ENCODE results near the gene PHKB. TPM values are rescaled to one million over a fixed set of nuclear protein-coding genes. Genes with fewer than 3 reads are reported as not detected.

Gene PHKB
- total RNA-seq, 1 donor from 2014 or later = 194 TPM

- DNase-seq (ENCODE audit: low spot score in 2 of 2) (no peak), FAIRE-seq (no peak)
These were observed 258.6 kb downstream of the PHKB start for GRCh38 chr16:47719713-47720112.

DNA sequence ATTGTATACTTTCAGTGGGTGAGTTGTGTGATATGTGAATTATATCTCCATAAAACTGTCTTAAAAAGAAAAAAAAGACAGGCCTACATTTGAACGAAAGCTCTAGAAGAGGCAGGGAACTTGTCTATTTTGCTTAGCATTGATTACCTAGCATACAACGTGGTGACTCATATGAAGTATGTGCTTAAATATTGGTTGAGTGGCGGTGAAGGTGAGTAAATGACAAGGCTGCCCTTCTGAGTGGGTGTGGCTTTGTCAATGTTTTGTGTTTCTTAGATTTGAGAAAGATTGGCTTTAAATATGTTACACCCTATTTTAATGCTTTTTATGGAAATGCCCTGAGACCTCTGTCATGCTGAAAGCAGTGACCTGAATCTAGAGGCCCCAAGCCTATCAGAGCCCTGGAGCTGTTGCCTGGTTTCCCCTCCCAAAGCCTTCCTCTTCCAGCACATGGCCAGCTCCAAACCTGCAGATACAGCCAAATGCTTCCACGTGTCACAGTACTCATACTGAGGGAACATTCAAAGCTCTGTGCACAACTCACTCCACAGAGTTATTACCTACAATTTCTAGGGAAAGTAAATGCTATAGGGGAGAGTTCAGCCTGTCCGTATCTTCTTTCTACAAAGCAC, 260.0 kb downstream of the PHKB start:
- no peak for FAIRE-seq
- DNase-seq (ENCODE audit: low spot score in 2 of 2) = no peak

GRCh38 chr16:47722046-47722445, 260.9 kb downstream of the PHKB start:
- FAIRE-seq = no peak
- no peak for DNase-seq (ENCODE audit: low spot score in 2 of 2)

DNA sequence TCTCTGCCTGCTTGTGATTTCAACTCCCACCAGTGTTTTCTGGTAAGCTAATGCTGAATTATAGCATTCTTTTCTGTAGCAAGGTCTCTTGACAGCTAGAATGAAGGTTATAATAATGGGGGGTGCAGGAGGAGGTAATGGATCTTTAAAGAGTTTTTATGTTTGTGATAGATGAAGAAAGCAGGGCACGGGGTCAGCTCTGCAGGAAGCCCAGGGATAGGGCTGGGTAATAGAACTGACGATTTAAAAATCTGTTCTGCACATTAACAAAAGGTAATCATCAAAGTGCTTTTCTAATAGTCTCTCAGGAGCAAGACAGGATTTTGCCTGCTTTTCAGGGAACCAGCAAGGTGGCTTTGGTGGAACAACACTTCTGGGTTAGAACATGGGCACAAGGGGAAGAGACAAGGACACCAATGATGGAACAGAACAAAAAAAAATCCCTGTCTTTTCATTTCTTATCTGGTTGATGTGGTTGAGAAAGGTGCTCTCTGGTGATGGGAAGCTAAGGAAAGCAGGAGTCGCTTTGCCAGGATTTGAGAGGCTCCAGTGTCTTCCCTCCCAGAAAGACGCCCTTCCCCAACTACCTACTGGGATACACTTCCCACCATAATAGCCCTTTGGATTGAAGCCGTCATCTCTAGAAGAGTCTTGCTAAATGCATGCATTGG, 263.1 kb downstream of the PHKB start:
- FAIRE-seq (no peak), DNase-seq (ENCODE audit: low spot score in 2 of 2) (no peak)

DNA sequence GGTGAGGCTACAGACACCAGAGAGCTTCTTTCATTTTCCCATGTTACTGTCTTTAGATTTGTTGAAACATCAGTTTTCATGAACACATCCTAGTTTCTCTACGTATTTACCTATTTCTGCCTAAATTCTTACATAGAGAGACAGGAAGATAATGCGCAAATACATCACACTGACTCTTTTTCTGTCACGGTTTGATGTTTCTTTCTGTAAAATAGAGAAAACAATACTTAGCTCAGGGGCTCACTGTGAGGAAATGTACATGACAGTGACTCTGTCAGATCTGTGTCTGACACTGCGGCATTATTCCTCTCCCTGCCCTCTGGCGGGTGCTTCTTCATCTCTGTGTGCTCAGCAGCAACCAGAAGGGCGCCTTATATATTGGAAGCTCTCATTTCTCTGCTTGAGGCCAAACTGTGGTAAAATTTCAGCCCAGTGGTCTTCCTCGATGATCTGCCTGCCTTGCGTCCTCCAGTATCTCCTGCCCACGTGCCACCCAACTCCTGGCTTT, 264.1 kb downstream of the PHKB start:
- FAIRE-seq (no peak), DNase-seq (ENCODE audit: low spot score in 2 of 2) (no peak)

GRCh38 chr16:47726031-47726675, 265.0 kb downstream of the PHKB start:
- FAIRE-seq (no peak), DNase-seq (ENCODE audit: low spot score in 2 of 2) (no peak)

DNA sequence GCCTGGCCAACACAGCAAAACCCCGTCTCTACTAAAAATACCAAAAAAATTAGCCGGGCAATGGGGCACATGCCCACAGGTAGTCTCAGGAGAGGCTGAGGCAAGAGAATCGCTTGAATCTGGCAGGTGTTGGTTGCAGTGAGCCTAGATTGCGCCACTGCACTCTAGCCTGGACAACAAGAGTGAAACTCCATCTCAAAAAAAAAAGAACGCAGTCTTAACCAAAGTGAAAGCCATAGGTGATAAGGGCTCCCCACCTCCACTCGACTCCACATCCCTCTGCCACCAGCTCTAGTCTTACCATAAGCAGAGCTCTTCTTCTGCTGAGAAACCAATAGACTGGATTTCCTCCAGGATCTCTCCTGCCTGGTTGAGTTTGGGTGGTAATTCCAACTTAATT, 266.0 kb downstream of the PHKB start:
- DNase-seq (ENCODE audit: low spot score in 2 of 2) (no peak), FAIRE-seq (no peak)

DNA sequence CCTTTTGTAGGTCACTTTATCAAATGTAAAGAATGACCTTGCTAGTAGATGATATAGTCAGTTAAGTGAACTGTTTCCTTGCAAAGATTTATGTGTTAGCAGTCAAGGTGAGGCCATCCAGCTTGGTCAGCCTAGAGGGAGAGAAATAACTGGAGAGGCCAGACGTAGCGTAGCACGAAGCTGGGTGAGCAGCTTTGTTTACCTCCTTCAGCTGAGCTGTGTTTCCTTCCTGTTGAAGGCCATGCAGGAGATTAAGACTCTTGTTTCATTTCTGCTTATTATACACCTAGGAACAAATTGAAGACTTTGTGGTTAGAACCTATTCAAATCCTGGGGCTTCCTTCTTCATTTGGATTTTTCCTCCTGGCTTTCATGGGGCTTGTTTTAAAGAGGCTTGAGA, 267.1 kb downstream of the PHKB start:
- FAIRE-seq (no peak), DNase-seq (ENCODE audit: low spot score in 2 of 2) (no peak)

GRCh38 chr16:47729701-47730100, 268.6 kb downstream of the PHKB start:
- no peak for FAIRE-seq
- DNase-seq (ENCODE audit: low spot score in 2 of 2) = no peak

GRCh38 chr16:47731252-47731651, 270.1 kb downstream of the PHKB start:
- DNase-seq (ENCODE audit: low spot score in 2 of 2) (no peak), FAIRE-seq (no peak)

DNA sequence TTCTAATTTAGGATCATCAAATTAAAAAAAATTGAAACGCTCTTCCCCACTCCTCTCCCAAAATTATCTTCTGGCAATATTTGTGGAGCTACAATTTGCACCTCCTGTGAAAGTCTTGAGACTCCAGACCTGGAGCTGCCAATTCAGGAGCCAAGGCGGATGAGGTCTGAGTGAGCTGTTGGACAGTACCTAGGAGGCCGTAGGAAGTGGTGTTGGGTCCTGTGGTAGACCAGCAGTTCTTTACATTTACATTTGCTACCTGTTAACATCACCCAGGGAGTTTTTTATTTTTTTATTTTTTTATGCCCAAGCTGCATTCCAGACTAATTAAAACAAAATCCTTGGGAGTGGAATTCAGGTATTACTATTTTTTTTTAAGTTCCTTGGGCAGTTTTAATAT, 271.0 kb downstream of the PHKB start:
- no peak for FAIRE-seq

GRCh38 chr16:47732523-47733111, 271.5 kb downstream of the PHKB start:
- DNase-seq (ENCODE audit: low spot score in 2 of 2) (no peak), FAIRE-seq (no peak)

More for the DNA sequence above, 271.0 kb downstream of the PHKB start:
- DNase-seq (ENCODE audit: low spot score in 2 of 2) = no peak

GRCh38 chr16:47734081-47734857, 273.1 kb downstream of the PHKB start:
- no peak for DNase-seq (ENCODE audit: low spot score in 2 of 2)
- no peak for FAIRE-seq

DNA sequence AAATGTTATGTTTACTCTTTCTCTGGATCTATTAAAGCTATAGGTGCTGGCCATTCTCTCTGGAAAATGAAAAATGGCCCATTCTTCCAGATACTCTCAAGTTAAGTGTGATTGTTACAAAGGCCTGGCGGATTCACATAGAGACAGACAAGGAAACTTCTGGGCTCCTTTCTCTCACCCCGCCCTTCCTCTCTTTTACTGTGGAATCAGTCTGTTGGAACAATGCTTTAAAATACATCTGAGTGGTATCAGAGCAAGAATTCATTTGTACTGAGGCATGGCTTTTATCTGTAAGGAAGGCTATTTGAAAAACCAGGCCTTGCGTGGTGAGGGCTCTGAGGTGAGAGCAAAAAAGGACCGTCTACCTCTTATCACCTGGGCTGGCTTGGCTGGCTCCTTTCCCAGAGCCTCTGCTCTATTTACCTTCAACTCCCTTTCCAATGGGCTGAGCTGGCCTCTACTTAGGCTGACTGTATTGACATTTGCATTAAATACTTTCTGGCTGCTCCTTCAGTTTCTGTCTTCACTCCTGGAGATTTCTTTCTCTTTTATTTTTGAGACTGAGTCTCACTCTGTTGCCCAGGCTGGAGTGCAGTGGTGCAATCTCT, 274.0 kb downstream of the PHKB start:
- DNase-seq (ENCODE audit: low spot score in 2 of 2) (no peak), FAIRE-seq (no peak)

DNA sequence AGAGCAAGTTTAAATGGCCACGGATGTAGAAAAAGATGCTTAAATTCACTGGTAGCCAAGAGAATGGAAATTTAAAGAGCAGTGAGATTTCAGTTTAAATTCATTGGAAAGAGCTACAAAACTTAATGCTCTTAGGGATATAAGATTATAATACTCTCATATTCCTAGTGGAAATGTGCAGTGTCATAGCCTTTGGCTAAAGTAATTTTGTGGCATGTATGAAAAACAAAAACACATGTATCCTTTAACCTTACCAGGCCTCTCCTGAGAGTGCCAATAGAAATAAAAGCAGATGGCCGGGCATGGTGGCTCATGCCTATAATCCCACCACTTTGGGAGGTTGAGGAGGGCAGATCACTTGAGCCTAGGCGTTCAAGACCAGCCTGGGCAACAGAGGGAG, 289.2 kb downstream of the PHKB start:
- DNase-seq (ENCODE audit: low spot score in 2 of 2) (no peak), FAIRE-seq (no peak)

Small RNA genes within 50 kb of the gene (small RNA-seq; reads per million reads assigned to genes)
- gene RNA5SP425 = not detected

Other genes with a start within 250 kb of the PHKB start
- gene ITFG1, start 268 bp upstream of the PHKB start, total RNA-seq = 205 TPM

All from frontal cortex (tissue), 4 donors.